Retinal pigment epithelial cell (primary cell): ENCODE data around the gene LRRC71.

ENCODE experiments used
- DNase-seq: peaks from one replicate; pipeline ENCODE4 v3.0.0-alpha.2; 2010; ENCODE audit warnings: low read depth
- H3K4me3 ChIP-seq: 2 replicates; pipeline ENCODE4 v1.5.1; 2011; ENCODE audit warnings: mild to moderate bottlenecking, low read length, control low read depth, moderate library complexity
- CTCF ChIP-seq: conservative IDR thresholded peaks from 2 replicates; pipeline ENCODE4 v1.5.1; 2011; ENCODE audit warnings: low read depth, low read length, control low read depth, inconsistent platforms

The LRRC71 gene

GRCh38 chr1:156900896-156901589 is 19.4 kb upstream of the LRRC71 start:
- no peak overlapping the region for H3K4me3 ChIP-seq
- TF ChIP-seq CTCF, result no peak

GRCh38 chr1:156901590-156901900 is 18.9 kb upstream of the LRRC71 start:
- no peak overlapping the region for H3K4me3 ChIP-seq
- TF ChIP-seq CTCF, result no peak

More at GRCh38 chr1:156900896-156901589, 19.4 kb upstream of the LRRC71 start:
- DNase-seq, result no peak

GRCh38 chr1:156901966-156902915 is 18.2 kb upstream of the LRRC71 start:
- H3K4me3 ChIP-seq, result no peak overlapping the region
- TF ChIP-seq CTCF, result no peak
- DNase-seq, result no peak

More at GRCh38 chr1:156901590-156901900, 18.9 kb upstream of the LRRC71 start:
- no peak for DNase-seq

GRCh38 chr1:156903328-156904091 is 16.9 kb upstream of the LRRC71 start:
- no peak for TF ChIP-seq CTCF
- H3K4me3 ChIP-seq, result no peak overlapping the region

GRCh38 chr1:156904187-156904959 is 16.1 kb upstream of the LRRC71 start:
- TF ChIP-seq CTCF, result no peak
- DNase-seq, result no peak
- H3K4me3 ChIP-seq, result no peak overlapping the region

More at GRCh38 chr1:156903328-156904091, 16.9 kb upstream of the LRRC71 start:
- no peak for DNase-seq

GRCh38 chr1:156905176-156905575 is 15.3 kb upstream of the LRRC71 start:
- DNase-seq, result no peak
- H3K4me3 ChIP-seq, result no peak overlapping the region
- TF ChIP-seq CTCF, result no peak
